ENCODE measurements around the gene ZDHHC11B.

DNA sequence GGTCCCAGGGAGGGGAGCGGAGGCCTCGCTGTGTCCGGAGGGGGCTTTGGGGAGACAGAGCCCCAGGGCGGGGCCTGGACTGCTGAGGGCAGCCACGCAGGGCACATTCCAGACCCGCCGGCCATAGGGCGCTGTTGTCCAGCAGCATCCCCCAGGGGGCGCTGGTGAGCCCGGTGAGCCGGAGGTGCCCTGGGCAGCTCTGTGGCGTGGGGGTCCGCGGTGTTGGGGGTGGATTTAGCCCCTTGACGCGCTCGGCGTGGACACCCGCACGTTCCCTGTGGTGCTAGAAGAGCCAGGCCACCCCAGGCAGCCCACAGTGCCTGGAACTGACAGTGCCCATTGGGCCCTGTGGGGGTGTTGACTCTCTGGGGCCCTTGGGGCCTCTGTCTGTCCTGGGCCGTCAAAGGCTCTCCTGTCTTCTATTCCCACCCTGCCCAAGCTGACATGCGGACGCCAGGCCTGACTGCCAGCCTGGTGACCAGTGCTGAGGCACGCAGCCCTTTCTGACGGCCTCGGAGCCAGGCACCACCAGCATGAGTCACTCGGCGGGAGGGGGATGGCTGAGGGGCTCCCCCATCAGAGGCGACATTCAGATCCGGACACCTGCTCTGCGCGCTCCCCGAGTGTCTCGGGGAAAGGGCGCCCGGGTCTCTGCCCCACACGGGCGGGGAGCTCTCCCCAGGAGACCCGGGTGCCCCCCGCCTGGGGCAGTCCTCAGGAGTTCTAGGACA is 115.3 kb downstream of the ZDHHC11B start:
- no peak for TF ChIP-seq POLR2A (IDR thresholded peaks at IDR 0.05)
- TF ChIP-seq, protein P1, sequence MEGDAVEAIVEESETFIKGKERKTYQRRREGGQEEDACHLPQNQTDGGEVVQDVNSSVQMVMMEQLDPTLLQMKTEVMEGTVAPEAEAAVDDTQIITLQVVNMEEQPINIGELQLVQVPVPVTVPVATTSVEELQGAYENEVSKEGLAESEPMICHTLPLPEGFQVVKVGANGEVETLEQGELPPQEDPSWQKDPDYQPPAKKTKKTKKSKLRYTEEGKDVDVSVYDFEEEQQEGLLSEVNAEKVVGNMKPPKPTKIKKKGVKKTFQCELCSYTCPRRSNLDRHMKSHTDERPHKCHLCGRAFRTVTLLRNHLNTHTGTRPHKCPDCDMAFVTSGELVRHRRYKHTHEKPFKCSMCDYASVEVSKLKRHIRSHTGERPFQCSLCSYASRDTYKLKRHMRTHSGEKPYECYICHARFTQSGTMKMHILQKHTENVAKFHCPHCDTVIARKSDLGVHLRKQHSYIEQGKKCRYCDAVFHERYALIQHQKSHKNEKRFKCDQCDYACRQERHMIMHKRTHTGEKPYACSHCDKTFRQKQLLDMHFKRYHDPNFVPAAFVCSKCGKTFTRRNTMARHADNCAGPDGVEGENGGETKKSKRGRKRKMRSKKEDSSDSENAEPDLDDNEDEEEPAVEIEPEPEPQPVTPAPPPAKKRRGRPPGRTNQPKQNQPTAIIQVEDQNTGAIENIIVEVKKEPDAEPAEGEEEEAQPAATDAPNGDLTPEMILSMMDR (IDR thresholded peaks at IDR 0.05): peak in 4 of 6 experiments; percentile 64 to 72 (median 68)
